Mucosa of descending colon (tissue), 3 donors: Measurements from ENCODE around the gene CDCA8. TPM values are rescaled to one million over a fixed set of nuclear protein-coding genes. Genes with fewer than 3 reads are reported as not detected.
"Not testable (repeated sequence)": the region's sequence is repeated elsewhere in the genome, so short reads cannot be mapped to it uniquely, and the experiment has no call there.

Experiments
- ATAC-seq: fragments of 200-7000 bp; cut with Tn5 transposase; one replicate; pipeline ENCODE4 v1.9.1; 2020; ENCODE audit warnings: mild to moderate bottlenecking, moderate library complexity
- DNase-seq, 3 donors: peaks; one replicate each; pipeline ENCODE4 v3.0.0-alpha.2; 2020
- H3K36me3 ChIP-seq: fragments of 200-600 bp; one replicate; pipeline ENCODE4 v1.8.0; 2021; ENCODE audit warnings: low read depth, mild to moderate bottlenecking
- H3K4me1 ChIP-seq: fragments of 200-600 bp; one replicate; pipeline ENCODE4 v1.8.0; 2021; ENCODE audit warnings: low read depth, mild to moderate bottlenecking
- H3K4me3 ChIP-seq: fragments of 200-600 bp; one replicate; pipeline ENCODE4 v1.8.0; 2021; ENCODE audit warnings: mild to moderate bottlenecking
- H3K9me3 ChIP-seq: fragments of 200-600 bp; one replicate; pipeline ENCODE4 v1.8.0; 2021; ENCODE audit warnings: mild to moderate bottlenecking
- CTCF ChIP-seq: fragments of 200-600 bp; IDR thresholded peaks from one replicate; pipeline ENCODE4 v1.8.0; 2022; ENCODE audit warnings: antibody characterized with exemption, mild to moderate bottlenecking
- intact Hi-C, 2 donors: fragments of 100-400 bp; cut with DNase I in 1 of 2; cut with micrococcal nuclease in 1 of 2; formaldehyde crosslinking; loops; one replicate each; pipeline versions ENCODE4 v1.11.0 to v1.11.1; 2022; cut with DNase I, micrococcal nuclease
- total RNA-seq, 3 donors: library from RNA; stranded (reverse); fragmentation: NEBNext Ultra II Directional in 2 of 3; extraction: Animal tissue kit (Norgen Biotek cat#: 25700) in 2 of 3; gene quantifications; one replicate each; pipeline versions ENCODE4 v1.2.1 to v1.2.4, GENCODE V29; 2021 to 2023
- donor health status: DM: no; HTN: no; CAD: no; lungs with moderate emphysema.
- donor health status: DM: no; HTN: no; CAD: no.
- donor health status: DM: no; HTN: yes; CAD: no.

The CDCA8 gene
- total RNA-seq, 3 donors from 2014 or later = 3.8 to 16.8 (median 10.1) TPM

GRCh38 chr1:37734629-37735591 is 42.6 kb downstream of the CDCA8 start:
- Histone ChIP-seq H3K4me1 (peaks cover 11% of the 10 kb centered on the region), H3K4me3 (peak overlapping the region; percentile 22), H3K36me3 (no peaks in the 10 kb centered on the region), H3K9me3 (no peaks in the 10 kb centered on the region)
- peak; percentile 88 to 95 (median 93) for DNase-seq
- ATAC-seq = peak; percentile 83
- intact Hi-C loops = no loop called here
- TF ChIP-seq CTCF = no peak

GRCh38 chr1:37737975-37738374 is 45.7 kb downstream of the CDCA8 start:
- DNase-seq, intact Hi-C loops, ATAC-seq, H3K4me3 ChIP-seq, H3K9me3 ChIP-seq, H3K4me1 ChIP-seq, H3K36me3 ChIP-seq: not testable (repeated sequence)

GRCh38 chr1:37738619-37739018 is 46.3 kb downstream of the CDCA8 start:
- ATAC-seq, DNase-seq, intact Hi-C loops: not testable (repeated sequence)

GRCh38 chr1:37739222-37739621 is 46.9 kb downstream of the CDCA8 start:
- Histone ChIP-seq H3K4me1 (peaks cover 4% of the 10 kb centered on the region), H3K4me3 (no peak overlapping the region), H3K9me3 (no peaks in the 10 kb centered on the region), H3K36me3 (no peaks in the 10 kb centered on the region)
- ATAC-seq (peak; percentile 87), DNase-seq (peak in 1 of 3 donors; percentile 59)
- no peak for TF ChIP-seq CTCF
- intact Hi-C loops = no loop called here

More at GRCh38 chr1:37738619-37739018, 46.3 kb downstream of the CDCA8 start:
- H3K4me3 ChIP-seq, H3K36me3 ChIP-seq, H3K9me3 ChIP-seq, H3K4me1 ChIP-seq: not testable (repeated sequence)

GRCh38 chr1:37741130-37741529 is 48.8 kb downstream of the CDCA8 start:
- TF ChIP-seq CTCF = no peak
- Histone ChIP-seq H3K9me3 (no peaks in the 10 kb centered on the region), H3K4me3 (no peak overlapping the region), H3K4me1 (no peaks in the 10 kb centered on the region), H3K36me3 (no peaks in the 10 kb centered on the region)
- ATAC-seq (no peak), DNase-seq (no peak)
- intact Hi-C loops = no loop called here

- DNase-seq (no peak), ATAC-seq (no peak)
- Histone ChIP-seq H3K4me1 (no peaks in the 10 kb centered on the region), H3K9me3 (no peaks in the 10 kb centered on the region), H3K36me3 (no peaks in the 10 kb centered on the region), H3K4me3 (no peak overlapping the region)
- TF ChIP-seq CTCF = no peak
- intact Hi-C loops = no loop called here
Measured at GRCh38 chr1:37741662-37742061, 49.3 kb downstream of the CDCA8 start.
